ENCODE data around the gene ATG14. TPM values are rescaled to one million over a fixed set of nuclear protein-coding genes. Genes with fewer than 3 reads are reported as not detected.

ATG14 gene
- total RNA-seq, 1 donor from 2014 or later, result 11.1 TPM

- DNase-seq (ENCODE audit: low spot score), result no peak
- Mint-ChIP-seq H3K27ac (ENCODE audit: unreplicated experiment) (peak overlapping the region; percentile 49), H3K9me3 (ENCODE audit: low read depth) (no peaks in the 10 kb centered on the region), H3K36me3 (ENCODE audit: low read depth) (peaks cover 24% of the 10 kb centered on the region), H3K4me3 (ENCODE audit: unreplicated experiment) (no peak overlapping the region), H3K4me1 (ENCODE audit: low read depth) (peaks cover 13% of the 10 kb centered on the region), H3K27me3 (ENCODE audit: low read depth) (no peaks in the 10 kb centered on the region)
- no peak for TF ChIP-seq CTCF (IDR thresholded peaks at IDR 0.05)
Measured at GRCh38 chr14:55382483-55382882, 29.1 kb downstream of the ATG14 start.

GRCh38 chr14:55381561-55381960 lies 30.1 kb downstream of the ATG14 start:
- Mint-ChIP-seq H3K4me1 (ENCODE audit: low read depth) (peaks cover 13% of the 10 kb centered on the region), H3K9me3 (ENCODE audit: low read depth) (no peaks in the 10 kb centered on the region), H3K27me3 (ENCODE audit: low read depth) (no peaks in the 10 kb centered on the region), H3K4me3 (ENCODE audit: unreplicated experiment) (no peak overlapping the region), H3K36me3 (ENCODE audit: low read depth) (peaks cover 25% of the 10 kb centered on the region), H3K27ac (ENCODE audit: unreplicated experiment) (no peak overlapping the region)
- no peak for TF ChIP-seq CTCF (IDR thresholded peaks at IDR 0.05)
- no peak for DNase-seq (ENCODE audit: low spot score)

- H3K27ac Mint-ChIP-seq (ENCODE audit: unreplicated experiment), result no peak overlapping the region
- DNase-seq (ENCODE audit: low spot score), result no peak
- no peaks in the 10 kb centered on the region for H3K27me3 Mint-ChIP-seq (ENCODE audit: low read depth)
- no peak overlapping the region for H3K4me3 Mint-ChIP-seq (ENCODE audit: unreplicated experiment)
- peaks cover 13% of the 10 kb centered on the region for H3K4me1 Mint-ChIP-seq (ENCODE audit: low read depth)
- TF ChIP-seq CTCF (IDR thresholded peaks at IDR 0.05), result no peak
- H3K36me3 Mint-ChIP-seq (ENCODE audit: low read depth), result peaks cover 30% of the 10 kb centered on the region
- no peaks in the 10 kb centered on the region for H3K9me3 Mint-ChIP-seq (ENCODE audit: low read depth)
Measured at GRCh38 chr14:55381040-55381439, 30.6 kb downstream of the ATG14 start.

- peaks cover 21% of the 10 kb centered on the region for H3K36me3 Mint-ChIP-seq (ENCODE audit: low read depth)
- no peaks in the 10 kb centered on the region for H3K4me1 Mint-ChIP-seq (ENCODE audit: low read depth)
- DNase-seq (ENCODE audit: low spot score), result no peak
- no peaks in the 10 kb centered on the region for H3K9me3 Mint-ChIP-seq (ENCODE audit: low read depth)
- H3K4me3 Mint-ChIP-seq (ENCODE audit: unreplicated experiment), result no peak overlapping the region
- no peak for TF ChIP-seq CTCF (IDR thresholded peaks at IDR 0.05)
- no peaks in the 10 kb centered on the region for H3K27me3 Mint-ChIP-seq (ENCODE audit: low read depth)
- no peak overlapping the region for H3K27ac Mint-ChIP-seq (ENCODE audit: unreplicated experiment)
Measured at GRCh38 chr14:55377236-55377635, 34.4 kb downstream of the ATG14 start.

GRCh38 chr14:55374771-55375170 lies 36.9 kb downstream of the ATG14 start:
- Mint-ChIP-seq H3K4me3 (ENCODE audit: unreplicated experiment) (no peak overlapping the region), H3K4me1 (ENCODE audit: low read depth) (peaks cover 3% of the 10 kb centered on the region), H3K36me3 (ENCODE audit: low read depth) (peaks cover 16% of the 10 kb centered on the region), H3K27ac (ENCODE audit: unreplicated experiment) (no peak overlapping the region), H3K9me3 (ENCODE audit: low read depth) (no peaks in the 10 kb centered on the region), H3K27me3 (ENCODE audit: low read depth) (no peaks in the 10 kb centered on the region)
- no peak for TF ChIP-seq CTCF (IDR thresholded peaks at IDR 0.05)
- DNase-seq (ENCODE audit: low spot score), result no peak

Measured in chondrocyte (in vitro differentiated cells).